Smooth muscle cell of bladder (primary cell): ENCODE measurements around the gene CYB5B. TPM values are rescaled to one million over a fixed set of nuclear protein-coding genes. Genes with fewer than 3 reads are reported as not detected.

ENCODE experiments used
- total RNA-seq: library from RNA; depleted of rRNA; stranded (reverse); fragments of >200 nt; gene quantifications from 2 replicates; pipeline ENCODE4 v1.2.3, GENCODE V29; 2014

Gene CYB5B, protein sequence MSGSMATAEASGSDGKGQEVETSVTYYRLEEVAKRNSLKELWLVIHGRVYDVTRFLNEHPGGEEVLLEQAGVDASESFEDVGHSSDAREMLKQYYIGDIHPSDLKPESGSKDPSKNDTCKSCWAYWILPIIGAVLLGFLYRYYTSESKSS
- total RNA-seq, result 55.5 and 67.8 TPM in 2 replicates

DNA sequence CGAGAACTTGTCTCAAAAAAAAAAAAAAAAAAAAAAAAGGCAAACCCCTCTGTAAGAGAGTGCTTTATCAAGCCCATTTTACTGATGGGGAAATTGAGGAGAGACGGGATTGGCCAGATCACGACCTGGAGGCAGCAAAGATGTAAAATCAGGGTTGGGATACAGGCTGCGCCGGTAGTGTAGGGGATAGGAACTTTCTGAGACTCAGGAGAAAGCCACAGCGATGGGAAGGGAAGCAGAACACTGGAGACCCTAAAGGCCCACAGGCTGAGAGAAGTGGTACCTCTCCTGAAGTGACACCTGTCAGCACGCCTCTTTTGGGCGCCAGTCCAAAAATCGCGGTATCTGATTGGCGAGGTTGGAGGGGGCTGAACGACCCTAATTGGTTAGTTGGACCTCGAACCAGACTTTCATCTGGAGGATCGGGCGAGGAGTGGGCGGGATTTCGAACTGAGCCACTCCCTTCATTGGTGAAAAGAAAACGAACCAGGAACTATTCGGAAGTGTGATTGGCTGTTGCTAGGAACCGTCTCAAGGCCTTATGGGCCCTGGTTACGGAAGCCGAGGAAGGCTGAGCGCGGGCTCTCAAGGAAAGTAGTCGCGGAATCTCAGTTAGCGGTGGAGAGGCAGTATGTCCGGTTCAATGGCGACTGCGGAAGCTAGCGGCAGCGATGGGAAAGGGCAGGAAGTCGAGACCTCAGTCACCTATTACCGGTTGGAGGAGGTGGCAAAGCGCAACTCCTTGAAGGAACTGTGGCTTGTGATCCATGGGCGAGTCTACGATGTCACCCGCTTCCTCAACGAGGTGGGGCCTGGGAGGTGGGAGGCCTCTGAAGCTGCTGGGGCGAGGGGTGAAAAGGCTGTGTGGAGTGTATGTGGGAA lies at the start of gene CYB5B:
Gene CYB5B, plus strand, starts transcription at position 567 of the 882 bp plus-strand sequence. Its CDS starts 65 bp downstream, at position 632.

Other genes starting within 250 kb of the CYB5B start
- gene SNTB2, start 237.5 kb upstream of the CYB5B start, total RNA-seq, result 43.2 and 58.3 TPM in 2 replicates
- gene VPS4A, start 113.3 kb upstream of the CYB5B start, total RNA-seq, result 28.7 and 33.5 TPM in 2 replicates
- gene PDF, start 94.0 kb upstream of the CYB5B start, total RNA-seq, result 7.1 and 9.5 TPM in 2 replicates
- gene COG8, start 85.1 kb upstream of the CYB5B start, total RNA-seq, result 23.6 and 31.8 TPM in 2 replicates
- 16.4 and 19.8 TPM in 2 replicates for gene NIP7, start 84.8 kb upstream of the CYB5B start, total RNA-seq
- 0.28 TPM in 1 of 2 replicates, not detected in the other for gene TMED6, start 72.8 kb upstream of the CYB5B start, total RNA-seq
- gene TERF2, start 38.6 kb upstream of the CYB5B start, total RNA-seq, result 10.7 and 12.1 TPM in 2 replicates
- gene NFAT5, start 141.3 kb downstream of the CYB5B start, total RNA-seq, result 12.9 and 13.9 TPM in 2 replicates